ENCODE results near the gene BPHL.
A peak's percentile ranks its signal among the peaks of the same experiment; 100 is the strongest.
"Not testable (repeated sequence)": the region's sequence is repeated elsewhere in the genome, so short reads cannot be mapped to it uniquely, and the experiment has no call there.

Gene BPHL

GRCh38 chr6:3157131-3157933 is 38.8 kb downstream of the BPHL start, which contains the start of gene TUBB2A:
TUBB2A (minus strand) TSS chr6:3157544; CDS start chr6:3157463, 81 bp downstream.
- peak; percentile 74 to 78 for ATAC-seq

GRCh38 chr6:3159805-3160781 is 41.6 kb downstream of the BPHL start:
- ATAC-seq = peak; percentile 53 to 56

- ATAC-seq = peak; percentile 17
These were observed 43.6 kb downstream of the BPHL start for GRCh38 chr6:3162067-3162497.

GRCh38 chr6:3162565-3163247 is 44.2 kb downstream of the BPHL start:
- peak; percentile 58 to 63 for ATAC-seq

GRCh38 chr6:3163248-3163594 is 44.7 kb downstream of the BPHL start:
- no peak for ATAC-seq

- ATAC-seq = no peak
These were observed 45.9 kb downstream of the BPHL start for GRCh38 chr6:3164388-3164787.

GRCh38 chr6:3165631-3166534 is 47.4 kb downstream of the BPHL start:
- no peak for ATAC-seq

GRCh38 chr6:3166535-3167225 is 48.2 kb downstream of the BPHL start:
- not testable (repeated sequence) for ATAC-seq

GRCh38 chr6:3168046-3168445 is 49.5 kb downstream of the BPHL start:
- ATAC-seq = not testable (repeated sequence)

- ATAC-seq = not testable (repeated sequence)
These were observed 52.2 kb downstream of the BPHL start for GRCh38 chr6:3170676-3171075.

- not testable (repeated sequence) for ATAC-seq
These were observed 53.0 kb downstream of the BPHL start for GRCh38 chr6:3171313-3172175.

- not testable (repeated sequence) for ATAC-seq
These were observed 54.3 kb downstream of the BPHL start for GRCh38 chr6:3172789-3173188.

GRCh38 chr6:3173636-3174089 is 55.2 kb downstream of the BPHL start:
- not testable (repeated sequence) for ATAC-seq

GRCh38 chr6:3175715-3176402 is 57.3 kb downstream of the BPHL start:
- no peak for ATAC-seq

- ATAC-seq = peak; percentile 89 to 92
These were observed 58.2 kb downstream of the BPHL start for GRCh38 chr6:3176562-3177355.

GRCh38 chr6:3178666-3179065 is 60.2 kb downstream of the BPHL start:
- not testable (repeated sequence) for ATAC-seq

- ATAC-seq = not testable (repeated sequence)
These were observed 61.4 kb downstream of the BPHL start for GRCh38 chr6:3179945-3180344.

- no peak for ATAC-seq
These were observed 62.6 kb downstream of the BPHL start for GRCh38 chr6:3181105-3181504.
